GM23338 (cell line): ENCODE measurements around the gene APBB1IP.

ENCODE experiments used
- EZH2 ChIP-seq: fragments of 200-600 bp; sonication (generic); IDR thresholded peaks from one replicate; pipeline ENCODE4 v1.8.0; 2017; ENCODE audit warnings: antibody characterized with exemption, mild to moderate bottlenecking, low read depth; ENCODE audit not compliant: unreplicated experiment
- POLR2AphosphoS5 ChIP-seq: IDR thresholded peaks from 2 replicates; pipeline ENCODE4 v1.6.1; 2016; ENCODE audit warnings: antibody characterized with exemption, low read depth
- TF ChIP-seq, protein P1 (sequence below), 2 experiments: fragments of 200-600 bp in 1 of 2; sonication (generic) in 1 of 2; conservative IDR thresholded peaks; 2 replicates each; pipeline versions ENCODE4 v1.5.1 to v1.6.1; 2016 to 2017; ENCODE audit warnings: antibody characterized with exemption in 2 of 2, low read depth in 2 of 2, mild to moderate bottlenecking in 2 of 2, moderate library complexity in 1 of 2
- TF ChIP-seq, protein P2 (sequence below): IDR thresholded peaks from one replicate; pipeline ENCODE4 v1.6.1; 2018; ENCODE audit warnings: antibody characterized with exemption; ENCODE audit not compliant: unreplicated experiment

DNA sequence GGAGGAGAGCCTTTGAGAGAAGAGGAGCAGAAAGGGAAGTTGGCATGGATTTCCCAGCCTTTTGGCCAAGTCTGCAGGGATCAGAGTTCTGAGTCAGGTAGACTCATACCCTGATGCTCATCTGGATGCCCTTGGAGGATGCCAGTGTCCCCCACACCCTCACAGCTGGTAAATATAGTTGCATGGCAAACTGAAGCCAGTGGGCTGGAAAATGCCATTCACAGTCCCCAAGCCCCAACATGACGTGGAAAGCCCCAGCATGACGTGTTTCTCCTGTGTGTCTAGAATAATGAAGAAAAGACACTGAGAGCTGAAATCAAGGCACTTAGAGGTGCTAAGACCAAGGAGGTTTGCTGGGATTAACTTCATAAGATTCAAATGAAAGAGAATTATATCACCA lies 24.8 kb upstream of the APBB1IP start:
- TF ChIP-seq, protein P1, sequence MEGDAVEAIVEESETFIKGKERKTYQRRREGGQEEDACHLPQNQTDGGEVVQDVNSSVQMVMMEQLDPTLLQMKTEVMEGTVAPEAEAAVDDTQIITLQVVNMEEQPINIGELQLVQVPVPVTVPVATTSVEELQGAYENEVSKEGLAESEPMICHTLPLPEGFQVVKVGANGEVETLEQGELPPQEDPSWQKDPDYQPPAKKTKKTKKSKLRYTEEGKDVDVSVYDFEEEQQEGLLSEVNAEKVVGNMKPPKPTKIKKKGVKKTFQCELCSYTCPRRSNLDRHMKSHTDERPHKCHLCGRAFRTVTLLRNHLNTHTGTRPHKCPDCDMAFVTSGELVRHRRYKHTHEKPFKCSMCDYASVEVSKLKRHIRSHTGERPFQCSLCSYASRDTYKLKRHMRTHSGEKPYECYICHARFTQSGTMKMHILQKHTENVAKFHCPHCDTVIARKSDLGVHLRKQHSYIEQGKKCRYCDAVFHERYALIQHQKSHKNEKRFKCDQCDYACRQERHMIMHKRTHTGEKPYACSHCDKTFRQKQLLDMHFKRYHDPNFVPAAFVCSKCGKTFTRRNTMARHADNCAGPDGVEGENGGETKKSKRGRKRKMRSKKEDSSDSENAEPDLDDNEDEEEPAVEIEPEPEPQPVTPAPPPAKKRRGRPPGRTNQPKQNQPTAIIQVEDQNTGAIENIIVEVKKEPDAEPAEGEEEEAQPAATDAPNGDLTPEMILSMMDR (conservative IDR thresholded peaks at IDR 0.05; ENCODE audit: low read depth in 2 of 2) = no peak
- no peak for TF ChIP-seq POLR2AphosphoS5
- TF ChIP-seq, protein P2, sequence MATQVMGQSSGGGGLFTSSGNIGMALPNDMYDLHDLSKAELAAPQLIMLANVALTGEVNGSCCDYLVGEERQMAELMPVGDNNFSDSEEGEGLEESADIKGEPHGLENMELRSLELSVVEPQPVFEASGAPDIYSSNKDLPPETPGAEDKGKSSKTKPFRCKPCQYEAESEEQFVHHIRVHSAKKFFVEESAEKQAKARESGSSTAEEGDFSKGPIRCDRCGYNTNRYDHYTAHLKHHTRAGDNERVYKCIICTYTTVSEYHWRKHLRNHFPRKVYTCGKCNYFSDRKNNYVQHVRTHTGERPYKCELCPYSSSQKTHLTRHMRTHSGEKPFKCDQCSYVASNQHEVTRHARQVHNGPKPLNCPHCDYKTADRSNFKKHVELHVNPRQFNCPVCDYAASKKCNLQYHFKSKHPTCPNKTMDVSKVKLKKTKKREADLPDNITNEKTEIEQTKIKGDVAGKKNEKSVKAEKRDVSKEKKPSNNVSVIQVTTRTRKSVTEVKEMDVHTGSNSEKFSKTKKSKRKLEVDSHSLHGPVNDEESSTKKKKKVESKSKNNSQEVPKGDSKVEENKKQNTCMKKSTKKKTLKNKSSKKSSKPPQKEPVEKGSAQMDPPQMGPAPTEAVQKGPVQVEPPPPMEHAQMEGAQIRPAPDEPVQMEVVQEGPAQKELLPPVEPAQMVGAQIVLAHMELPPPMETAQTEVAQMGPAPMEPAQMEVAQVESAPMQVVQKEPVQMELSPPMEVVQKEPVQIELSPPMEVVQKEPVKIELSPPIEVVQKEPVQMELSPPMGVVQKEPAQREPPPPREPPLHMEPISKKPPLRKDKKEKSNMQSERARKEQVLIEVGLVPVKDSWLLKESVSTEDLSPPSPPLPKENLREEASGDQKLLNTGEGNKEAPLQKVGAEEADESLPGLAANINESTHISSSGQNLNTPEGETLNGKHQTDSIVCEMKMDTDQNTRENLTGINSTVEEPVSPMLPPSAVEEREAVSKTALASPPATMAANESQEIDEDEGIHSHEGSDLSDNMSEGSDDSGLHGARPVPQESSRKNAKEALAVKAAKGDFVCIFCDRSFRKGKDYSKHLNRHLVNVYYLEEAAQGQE = no peak
- no peak for TF ChIP-seq EZH2
